GM12874 (cell line): Measurements from ENCODE around the gene FPR1.

Source experiments
- TF ChIP-seq, protein P1 (sequence below): IDR thresholded peaks from 2 replicates; pipeline ENCODE4 v1.5.1; 2011; ENCODE audit warnings: low read depth, mild to moderate bottlenecking, control low read depth, low read length, moderate library complexity; ENCODE audit not compliant: insufficient read depth

FPR1 gene, protein sequence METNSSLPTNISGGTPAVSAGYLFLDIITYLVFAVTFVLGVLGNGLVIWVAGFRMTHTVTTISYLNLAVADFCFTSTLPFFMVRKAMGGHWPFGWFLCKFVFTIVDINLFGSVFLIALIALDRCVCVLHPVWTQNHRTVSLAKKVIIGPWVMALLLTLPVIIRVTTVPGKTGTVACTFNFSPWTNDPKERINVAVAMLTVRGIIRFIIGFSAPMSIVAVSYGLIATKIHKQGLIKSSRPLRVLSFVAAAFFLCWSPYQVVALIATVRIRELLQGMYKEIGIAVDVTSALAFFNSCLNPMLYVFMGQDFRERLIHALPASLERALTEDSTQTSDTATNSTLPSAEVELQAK

GRCh38 chr19:51751655-51752054 is at the start of gene FPR1:
TSS of gene FPR1 (minus strand) at chr19:51751878. CDS start at chr19:51746994, 4,884 bp downstream.
- TF ChIP-seq, protein P1, sequence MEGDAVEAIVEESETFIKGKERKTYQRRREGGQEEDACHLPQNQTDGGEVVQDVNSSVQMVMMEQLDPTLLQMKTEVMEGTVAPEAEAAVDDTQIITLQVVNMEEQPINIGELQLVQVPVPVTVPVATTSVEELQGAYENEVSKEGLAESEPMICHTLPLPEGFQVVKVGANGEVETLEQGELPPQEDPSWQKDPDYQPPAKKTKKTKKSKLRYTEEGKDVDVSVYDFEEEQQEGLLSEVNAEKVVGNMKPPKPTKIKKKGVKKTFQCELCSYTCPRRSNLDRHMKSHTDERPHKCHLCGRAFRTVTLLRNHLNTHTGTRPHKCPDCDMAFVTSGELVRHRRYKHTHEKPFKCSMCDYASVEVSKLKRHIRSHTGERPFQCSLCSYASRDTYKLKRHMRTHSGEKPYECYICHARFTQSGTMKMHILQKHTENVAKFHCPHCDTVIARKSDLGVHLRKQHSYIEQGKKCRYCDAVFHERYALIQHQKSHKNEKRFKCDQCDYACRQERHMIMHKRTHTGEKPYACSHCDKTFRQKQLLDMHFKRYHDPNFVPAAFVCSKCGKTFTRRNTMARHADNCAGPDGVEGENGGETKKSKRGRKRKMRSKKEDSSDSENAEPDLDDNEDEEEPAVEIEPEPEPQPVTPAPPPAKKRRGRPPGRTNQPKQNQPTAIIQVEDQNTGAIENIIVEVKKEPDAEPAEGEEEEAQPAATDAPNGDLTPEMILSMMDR, result no peak

DNA sequence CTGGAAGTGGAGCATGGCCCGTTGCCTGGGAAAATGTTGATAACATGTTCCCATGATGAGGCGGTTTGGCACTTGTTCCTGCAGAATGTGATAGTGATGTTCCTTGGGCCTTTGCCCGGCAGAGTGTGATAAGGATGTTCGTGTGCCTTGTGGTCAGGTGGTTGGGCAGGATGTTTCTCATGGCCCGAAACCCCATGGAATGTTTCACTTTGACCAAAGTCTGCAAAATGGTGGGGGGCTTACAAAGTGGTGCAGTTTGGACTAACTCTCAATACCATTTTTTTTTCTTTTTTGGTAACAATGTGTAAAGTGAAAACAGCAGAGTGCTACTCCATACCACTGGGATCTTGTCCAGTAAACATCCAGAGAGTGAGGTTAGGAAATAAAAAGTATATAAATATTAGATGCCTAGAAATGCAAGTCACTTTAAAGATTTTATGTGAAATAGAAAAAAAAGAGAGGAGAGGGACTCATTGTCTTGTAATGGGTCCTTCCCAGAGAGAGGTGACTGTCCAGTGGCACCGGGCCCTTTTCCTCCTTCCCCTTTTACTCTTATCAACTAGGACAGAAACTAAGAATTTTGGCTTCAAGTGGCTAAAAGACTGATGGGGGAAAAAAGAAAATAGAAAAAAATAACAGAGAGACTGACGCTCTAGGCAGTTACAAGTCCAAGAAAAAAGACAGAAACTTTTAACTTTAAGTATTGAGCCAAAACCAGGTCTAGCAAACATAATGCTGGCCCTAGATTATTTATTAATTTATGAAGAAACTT is 49.0 kb upstream of the FPR1 start:
- TF ChIP-seq, protein P1, result no peak

DNA sequence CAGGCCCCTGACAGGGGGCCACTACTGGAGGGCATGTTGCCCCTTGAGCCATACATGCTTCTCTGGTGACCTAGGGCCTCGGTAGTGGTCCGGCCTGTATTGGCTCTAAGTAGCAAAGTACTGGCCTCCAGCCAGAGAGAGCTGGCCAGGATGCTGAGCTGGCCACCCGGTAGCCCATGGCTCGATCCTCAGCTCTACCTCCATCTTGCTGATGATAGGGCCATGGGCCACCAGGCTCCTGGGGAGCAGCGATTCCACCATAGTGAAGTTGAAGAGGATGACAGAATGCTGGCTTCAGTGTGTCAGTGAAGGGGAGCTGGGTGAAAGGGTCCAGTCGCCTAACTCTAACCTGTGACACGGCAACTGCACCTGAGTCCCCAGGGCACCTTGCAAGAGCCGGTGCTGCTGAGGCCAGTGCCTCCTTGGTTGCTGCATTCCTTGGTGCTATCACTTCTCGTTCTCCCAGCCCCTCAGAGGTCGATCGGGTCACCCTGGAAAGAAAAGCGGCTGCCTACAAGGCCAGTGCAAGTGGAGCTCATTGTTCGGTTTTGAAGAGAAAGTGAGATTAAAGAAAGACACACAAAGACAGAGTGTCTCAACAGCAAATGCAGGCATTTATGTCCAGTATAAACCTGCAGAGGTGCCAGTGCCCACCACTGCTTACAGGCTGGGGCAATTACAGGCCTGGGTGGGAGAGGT is 48.2 kb upstream of the FPR1 start:
- TF ChIP-seq, protein P1, result no peak

GRCh38 chr19:51799034-51799773 is 47.5 kb upstream of the FPR1 start:
- TF ChIP-seq, protein P1, result no peak

- TF ChIP-seq, protein P1, result no peak
Observed at GRCh38 chr19:51798062-51798461, 46.4 kb upstream of the FPR1 start.

- TF ChIP-seq, protein P1, result no peak
Observed at GRCh38 chr19:51797480-51797879, 45.8 kb upstream of the FPR1 start.

GRCh38 chr19:51796195-51796679 is 44.6 kb upstream of the FPR1 start:
- TF ChIP-seq, protein P1, result no peak
